ENCODE results near the gene EPO. TPM values are rescaled to one million over a fixed set of nuclear protein-coding genes. Genes with fewer than 3 reads are reported as not detected.

The EPO gene
- total RNA-seq, result not detected

DNA sequence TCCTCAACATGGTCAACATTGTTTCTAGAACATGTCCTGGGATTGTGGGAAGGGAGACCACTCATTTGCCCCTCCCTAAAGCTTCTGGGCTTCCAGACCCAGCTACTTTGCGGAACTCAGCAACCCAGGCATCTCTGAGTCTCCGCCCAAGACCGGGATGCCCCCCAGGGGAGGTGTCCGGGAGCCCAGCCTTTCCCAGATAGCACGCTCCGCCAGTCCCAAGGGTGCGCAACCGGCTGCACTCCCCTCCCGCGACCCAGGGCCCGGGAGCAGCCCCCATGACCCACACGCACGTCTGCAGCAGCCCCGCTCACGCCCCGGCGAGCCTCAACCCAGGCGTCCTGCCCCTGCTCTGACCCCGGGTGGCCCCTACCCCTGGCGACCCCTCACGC lies at the start of gene EPO:
Gene EPO (plus strand): TSS at position 190 of the 392 bp plus-strand sequence. CDS start 513 bp downstream, outside the sequence.
- ATAC-seq, result no peak
- intact Hi-C loops (cut with DNase I), result no loop called here
- no peak for DNase-seq (ENCODE audit: low spot score)

DNA sequence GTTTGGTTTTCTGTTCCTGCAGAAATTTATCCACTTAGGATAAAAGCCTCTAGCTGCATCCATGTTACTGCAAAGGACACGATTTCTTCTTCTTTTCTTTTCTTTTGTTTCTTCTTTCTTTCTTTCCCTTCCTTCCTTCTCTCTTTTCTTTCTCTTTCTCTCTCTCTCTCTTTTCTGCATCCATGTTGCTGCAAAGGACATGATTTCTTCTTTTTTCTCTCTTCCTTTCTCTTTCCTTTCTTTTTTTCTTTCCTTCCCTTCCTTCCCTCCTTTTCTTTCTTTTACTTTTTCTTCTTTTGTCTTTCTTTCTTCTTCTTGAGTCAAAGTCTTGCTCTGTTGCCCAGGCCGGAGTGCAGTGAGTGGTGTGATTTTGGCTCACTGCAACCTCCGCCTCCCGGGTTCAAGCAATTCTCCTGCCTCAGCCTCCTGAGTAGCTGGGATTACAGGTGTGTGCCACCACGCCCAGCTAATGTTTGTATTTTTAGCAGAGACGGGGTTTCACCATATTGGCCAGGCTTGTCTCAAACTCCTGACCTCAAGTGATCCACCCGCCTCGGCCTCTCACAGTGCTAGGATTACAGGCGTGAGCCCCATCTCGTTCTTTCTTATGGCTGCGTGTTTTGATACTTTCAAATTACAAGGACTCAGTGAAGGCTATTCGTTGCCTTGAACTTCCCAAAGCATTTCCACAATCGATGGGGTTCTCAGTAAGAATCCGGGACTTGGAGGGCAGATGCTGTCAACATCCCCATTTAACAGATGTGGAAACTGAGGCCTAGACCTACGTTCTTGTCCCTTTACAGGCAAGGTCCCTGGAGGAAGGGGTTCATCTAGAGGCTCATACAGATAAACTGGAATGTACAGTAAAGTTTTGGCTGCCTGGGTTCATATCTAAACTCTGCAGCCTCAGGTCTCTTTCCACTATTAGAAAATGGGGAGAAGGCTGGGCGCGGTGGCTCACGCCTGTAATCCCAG lies 48.6 kb upstream of the EPO start:
- intact Hi-C loops (cut with DNase I), result loop anchor here (5.0 kb wide), 1 partner anchor 1294 kb away; no protein-coding TSS in a partner anchor
- DNase-seq (ENCODE audit: low spot score) (no peak), ATAC-seq (no peak)

DNA sequence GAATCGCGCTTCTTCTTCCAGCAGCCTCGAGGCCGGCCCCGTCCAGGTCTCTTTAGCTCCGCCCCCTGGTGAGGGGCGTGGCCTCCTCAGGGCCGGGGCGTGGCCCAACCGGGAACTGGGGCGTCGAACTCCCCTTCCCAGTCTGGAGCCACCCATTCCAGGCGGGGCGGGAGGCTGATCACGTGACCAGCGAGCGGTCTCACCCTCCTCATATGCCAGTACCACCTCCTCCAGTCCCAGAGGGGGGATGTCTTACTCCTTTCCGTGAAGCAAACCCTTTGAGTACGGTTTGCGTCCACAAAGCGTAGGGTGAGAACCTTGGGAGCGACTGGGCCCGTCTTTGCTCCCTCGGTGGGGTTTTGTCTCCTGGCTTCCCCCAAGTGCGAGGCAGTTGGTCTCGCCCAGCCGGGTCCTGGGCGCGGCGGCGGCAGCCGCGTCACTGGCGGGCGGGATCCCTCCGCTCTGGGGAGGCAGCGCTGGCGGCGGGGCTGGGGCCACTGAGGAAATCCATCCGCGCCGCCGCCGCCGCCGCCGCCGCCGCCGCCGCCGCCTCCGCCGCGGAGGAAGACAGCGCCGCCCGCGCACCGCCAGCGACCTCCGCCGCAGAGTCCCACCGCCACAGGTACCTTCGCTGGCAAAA lies 46.8 kb upstream of the EPO start, which contains the start of gene GNB2:
Gene GNB2 (plus strand): TSS at position 439 of the 640 bp plus-strand sequence. CDS start 2,526 bp downstream, outside the sequence.
- intact Hi-C loops (cut with DNase I), result loop anchor here (5.0 kb wide), 1 partner anchor 1296 kb away; no protein-coding TSS in a partner anchor
- DNase-seq (ENCODE audit: low spot score) (peak; percentile 100), ATAC-seq (peak; percentile 95)

DNA sequence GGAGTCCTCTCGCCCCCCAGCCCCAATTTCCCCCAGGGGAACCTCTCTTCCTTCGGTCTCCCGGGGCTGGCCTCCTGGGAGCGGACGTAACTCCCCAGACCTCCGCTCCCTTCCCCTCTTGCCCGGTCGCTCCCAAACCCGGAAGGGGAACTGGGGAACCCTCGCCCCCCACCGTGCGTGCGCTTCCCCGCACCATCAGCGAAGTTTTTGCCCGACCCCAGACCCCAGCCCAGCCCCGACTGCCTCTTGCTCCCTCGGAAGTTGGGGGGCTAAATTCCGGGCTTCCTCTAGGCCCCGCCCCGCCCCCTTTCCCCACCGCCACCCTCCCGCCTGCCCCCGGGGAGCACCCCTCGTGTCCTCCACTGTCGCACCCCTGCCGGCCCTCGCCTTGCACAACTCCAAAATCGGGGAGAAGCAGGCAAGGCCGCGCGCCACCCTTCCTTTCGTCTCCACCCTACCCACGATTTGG lies 46.3 kb upstream of the EPO start:
- intact Hi-C loops (cut with DNase I), result loop anchor here (5.0 kb wide), 1 partner anchor 1297 kb away; no protein-coding TSS in a partner anchor
- DNase-seq (ENCODE audit: low spot score) (no peak), ATAC-seq (peak; percentile 2)

DNA sequence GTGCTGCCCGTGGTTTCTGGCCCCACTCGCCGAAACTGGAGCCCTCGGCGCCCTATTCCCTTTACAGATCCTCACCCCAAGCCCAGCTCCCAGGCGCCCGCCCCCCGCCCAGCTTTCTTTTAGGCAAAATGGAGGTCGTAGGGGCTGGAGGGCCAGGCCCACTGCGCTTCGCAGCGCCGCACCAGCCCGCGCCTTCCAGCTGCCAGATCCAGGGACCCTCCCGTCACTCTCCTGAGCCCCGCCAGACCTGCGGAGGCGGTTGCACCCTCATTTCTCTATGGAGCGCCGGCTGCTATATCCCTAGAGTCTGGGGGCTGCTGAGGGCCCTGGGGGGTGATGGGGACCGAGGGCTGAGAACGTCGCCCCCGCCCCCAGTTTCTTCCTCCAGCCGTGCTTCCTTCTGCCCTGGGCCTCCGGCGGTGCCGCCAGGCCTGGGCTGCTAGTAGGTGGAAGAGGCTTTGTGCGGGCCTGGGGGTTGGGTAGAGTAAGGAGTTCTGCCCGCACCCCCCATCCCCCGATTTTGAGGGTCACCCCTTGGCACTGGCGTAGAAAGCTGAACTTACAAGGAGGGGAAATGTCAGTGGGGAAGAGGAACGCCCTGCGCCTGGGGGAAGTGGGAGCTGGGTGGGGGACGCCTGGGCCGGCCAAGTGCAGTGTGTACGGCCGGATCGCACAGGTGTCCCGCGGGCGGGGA lies 45.7 kb upstream of the EPO start:
- DNase-seq (ENCODE audit: low spot score) (no peak), ATAC-seq (no peak)
- intact Hi-C loops (cut with DNase I), result loop anchor here (5.0 kb wide), 1 partner anchor 1297 kb away; no protein-coding TSS in a partner anchor

DNA sequence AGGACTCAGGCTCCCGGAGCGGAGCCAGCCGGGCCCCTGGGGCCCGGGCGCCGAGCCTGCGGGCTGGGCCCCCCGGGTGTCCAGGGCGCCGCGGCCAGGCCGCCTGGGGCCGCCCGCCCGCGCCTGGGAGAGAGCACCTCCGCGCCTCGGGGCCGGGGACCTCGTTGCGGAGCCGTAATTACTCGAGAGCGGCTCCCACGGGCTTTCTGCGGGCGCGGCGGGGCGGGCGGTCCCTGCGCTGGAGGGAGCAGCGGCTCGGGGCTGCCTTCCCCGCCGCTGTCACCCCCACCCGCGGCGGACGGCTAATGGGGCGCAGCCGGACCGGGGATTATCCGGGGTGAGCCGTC lies 45.2 kb upstream of the EPO start:
- ATAC-seq (no peak), DNase-seq (ENCODE audit: low spot score) (no peak)
- intact Hi-C loops (cut with DNase I), result no loop called here

DNA sequence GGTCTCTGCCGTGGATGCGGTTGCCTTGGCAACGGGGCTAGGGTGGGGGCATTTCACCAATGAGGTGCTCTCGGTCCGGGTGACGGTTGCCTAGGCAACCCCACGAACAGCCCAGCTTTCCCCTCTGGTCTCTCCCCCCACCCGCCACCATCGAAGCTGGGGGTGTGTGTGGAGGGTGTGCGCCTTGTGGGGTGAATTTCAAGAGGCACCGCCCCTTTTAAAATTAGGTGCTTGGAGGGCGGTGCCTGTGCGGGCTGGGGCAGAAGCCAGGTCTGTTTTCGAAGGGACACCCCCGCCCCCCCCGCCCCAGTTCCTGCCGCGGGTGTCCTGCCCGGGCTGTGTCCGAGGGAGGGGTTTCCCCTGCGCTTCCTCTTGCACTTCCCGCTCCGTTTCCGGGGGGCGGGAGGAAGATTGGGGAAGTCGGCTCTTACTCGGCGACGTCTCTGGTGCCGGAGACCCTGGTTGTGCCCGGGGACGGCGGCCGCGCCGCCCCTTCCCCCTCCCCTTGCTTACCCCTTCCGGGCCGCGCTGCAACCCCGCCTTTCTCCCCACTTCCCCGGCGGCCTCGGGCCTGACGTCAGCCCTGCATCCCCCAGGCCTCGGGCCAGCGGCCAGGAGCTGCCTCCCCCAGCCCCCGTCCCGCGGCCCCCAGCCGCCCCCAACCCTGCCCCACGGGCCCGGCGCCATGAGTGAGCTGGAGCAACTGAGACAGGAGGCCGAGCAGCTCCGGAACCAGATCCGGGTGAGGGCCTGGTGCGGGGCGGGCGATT lies 44.5 kb upstream of the EPO start:
- intact Hi-C loops (cut with DNase I), result no loop called here
- ATAC-seq (peak; percentile 35), DNase-seq (ENCODE audit: low spot score) (peak; percentile 91)

DNA sequence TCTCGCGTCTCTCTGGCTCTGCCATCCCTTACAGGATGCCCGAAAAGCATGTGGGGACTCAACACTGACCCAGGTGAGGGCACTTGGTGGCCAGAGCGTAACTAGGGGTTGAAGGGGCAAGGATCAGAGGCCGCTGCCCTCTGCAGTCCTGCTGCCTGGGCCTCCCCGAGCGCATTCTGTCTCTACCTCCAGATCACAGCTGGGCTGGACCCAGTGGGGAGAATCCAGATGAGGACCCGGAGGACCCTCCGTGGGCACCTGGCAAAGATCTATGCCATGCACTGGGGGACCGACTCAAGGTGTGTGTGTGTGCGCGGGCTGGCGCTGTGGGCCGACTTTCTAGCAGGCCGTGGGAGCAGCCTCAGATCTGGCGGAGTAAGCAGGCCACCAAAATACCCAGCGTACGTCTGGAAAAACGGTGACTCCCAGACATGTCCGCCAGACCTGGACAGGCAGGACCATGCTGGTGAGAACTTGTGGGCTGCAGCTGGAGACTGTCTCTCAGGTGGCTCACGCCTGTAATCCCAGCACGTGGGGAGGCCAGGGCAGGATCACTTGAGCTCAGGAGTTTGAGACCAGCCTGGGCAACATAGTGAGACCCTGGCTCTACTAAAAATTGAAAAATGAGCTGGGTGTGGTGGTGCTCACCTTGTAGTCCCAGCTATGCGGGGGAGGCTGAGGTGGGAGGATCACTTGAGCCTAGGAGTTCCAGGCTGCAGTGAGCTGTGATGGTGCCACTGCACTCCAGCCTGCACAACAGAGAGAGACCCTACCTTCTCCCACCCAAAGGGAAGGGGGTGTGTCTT lies 43.6 kb upstream of the EPO start:
- intact Hi-C loops (cut with DNase I), result no loop called here
- no peak for ATAC-seq

DNA sequence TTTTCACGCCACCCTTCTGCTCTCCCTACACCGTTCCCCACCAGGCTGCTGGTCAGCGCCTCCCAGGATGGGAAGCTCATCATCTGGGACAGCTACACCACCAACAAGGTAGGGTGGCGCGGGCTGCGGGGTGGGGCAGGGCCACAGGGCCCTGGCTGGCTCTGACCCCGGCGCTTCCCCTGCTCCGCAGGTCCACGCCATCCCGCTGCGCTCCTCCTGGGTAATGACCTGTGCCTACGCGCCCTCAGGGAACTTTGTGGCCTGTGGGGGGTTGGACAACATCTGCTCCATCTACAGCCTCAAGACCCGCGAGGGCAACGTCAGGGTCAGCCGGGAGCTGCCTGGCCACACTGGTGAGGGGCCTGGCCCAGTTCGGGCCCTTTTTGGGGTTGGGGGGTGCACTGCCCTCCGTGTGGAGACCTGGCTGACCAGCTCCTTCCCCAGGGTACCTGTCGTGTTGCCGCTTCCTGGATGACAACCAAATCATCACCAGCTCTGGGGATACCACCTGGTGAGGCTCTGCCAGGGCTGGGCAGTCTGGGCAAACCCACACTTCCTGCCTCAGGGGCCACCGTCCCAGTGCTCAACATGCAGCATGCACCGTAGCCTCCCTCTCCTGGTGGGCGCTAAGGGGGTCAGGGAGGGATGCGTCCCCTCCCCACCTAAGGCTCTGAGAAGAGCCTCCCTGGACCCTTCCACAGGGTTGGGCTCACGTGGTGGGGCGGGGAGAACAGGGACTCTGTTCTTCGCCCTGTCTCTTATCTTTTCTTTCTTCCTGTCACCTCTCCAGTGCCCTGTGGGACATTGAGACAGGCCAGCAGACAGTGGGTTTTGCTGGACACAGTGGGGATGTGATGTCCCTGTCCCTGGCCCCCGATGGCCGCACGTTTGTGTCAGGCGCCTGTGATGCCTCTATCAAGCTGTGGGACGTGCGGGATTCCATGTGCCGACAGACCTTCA lies 42.7 kb upstream of the EPO start:
- no peak for ATAC-seq
- intact Hi-C loops (cut with DNase I), result no loop called here
- DNase-seq (ENCODE audit: low spot score), result no peak

More for the DNA sequence above, 43.6 kb upstream of the EPO start:
- DNase-seq (ENCODE audit: low spot score), result no peak

DNA sequence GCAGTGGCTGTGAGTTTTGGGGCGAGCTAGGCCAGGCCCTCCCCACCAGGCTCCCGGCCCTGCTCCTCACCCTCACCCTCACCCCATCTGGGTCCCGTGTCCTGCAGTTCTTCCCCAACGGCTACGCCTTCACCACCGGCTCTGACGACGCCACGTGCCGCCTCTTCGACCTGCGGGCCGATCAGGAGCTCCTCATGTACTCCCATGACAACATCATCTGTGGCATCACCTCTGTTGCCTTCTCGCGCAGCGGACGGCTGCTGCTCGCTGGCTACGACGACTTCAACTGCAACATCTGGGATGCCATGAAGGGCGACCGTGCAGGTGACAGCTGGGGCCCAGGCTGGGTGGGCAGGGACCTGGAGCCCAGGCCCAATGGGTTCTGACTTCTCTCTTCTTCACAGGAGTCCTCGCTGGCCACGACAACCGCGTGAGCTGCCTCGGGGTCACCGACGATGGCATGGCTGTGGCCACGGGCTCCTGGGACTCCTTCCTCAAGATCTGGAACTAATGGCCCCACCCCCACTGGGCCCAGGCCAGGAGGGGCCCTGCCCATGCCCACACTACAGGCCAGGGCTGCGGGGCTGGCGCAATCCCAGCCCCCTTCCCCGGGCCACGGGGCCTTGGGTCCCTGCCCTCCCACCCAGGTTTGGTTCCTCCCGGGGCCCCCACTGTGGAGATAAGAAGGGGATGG lies 41.8 kb upstream of the EPO start:
- ATAC-seq (no peak), DNase-seq (ENCODE audit: low spot score) (no peak)
- intact Hi-C loops (cut with DNase I), result no loop called here

DNA sequence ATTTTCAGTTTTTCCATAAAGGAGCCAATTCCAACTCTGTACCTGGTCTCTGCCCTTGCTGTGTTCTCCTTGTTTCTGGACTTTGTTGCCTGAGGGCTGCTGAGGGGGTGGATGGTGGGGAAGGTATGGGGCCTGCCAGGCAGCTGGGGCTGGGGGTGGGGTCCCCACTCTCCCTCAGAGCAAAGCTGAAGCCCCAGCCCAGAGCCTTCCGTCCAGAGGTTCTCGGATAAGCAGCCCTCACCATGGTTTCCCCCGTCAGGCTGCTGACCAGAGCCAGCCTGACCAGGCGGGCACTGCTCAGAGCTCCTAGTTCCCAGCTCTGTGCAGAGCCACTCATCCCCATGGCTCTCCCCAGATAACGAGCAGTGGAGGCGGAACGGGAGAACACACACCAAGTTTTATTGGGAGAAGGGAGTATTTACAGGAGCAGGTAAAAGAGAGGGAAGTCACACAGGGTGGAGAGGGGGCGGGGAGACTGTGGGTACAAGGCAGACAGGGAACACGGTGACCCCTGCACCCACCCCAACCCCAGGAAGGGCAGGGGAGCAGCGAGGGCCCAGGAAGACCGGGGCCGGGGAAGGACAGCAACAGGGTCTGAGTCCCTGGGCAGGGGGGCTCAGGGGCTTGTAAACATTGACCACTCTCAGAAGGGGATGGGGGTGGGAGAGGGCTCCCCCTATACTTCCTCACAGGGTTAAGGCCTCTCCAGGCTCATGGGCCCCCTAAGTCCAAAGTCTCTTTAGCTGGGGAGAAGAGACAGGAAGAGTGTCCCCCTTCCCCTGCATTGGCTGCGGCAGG lies 40.9 kb upstream of the EPO start:
- DNase-seq (ENCODE audit: low spot score) (no peak), ATAC-seq (no peak)
- intact Hi-C loops (cut with DNase I), result no loop called here

DNA sequence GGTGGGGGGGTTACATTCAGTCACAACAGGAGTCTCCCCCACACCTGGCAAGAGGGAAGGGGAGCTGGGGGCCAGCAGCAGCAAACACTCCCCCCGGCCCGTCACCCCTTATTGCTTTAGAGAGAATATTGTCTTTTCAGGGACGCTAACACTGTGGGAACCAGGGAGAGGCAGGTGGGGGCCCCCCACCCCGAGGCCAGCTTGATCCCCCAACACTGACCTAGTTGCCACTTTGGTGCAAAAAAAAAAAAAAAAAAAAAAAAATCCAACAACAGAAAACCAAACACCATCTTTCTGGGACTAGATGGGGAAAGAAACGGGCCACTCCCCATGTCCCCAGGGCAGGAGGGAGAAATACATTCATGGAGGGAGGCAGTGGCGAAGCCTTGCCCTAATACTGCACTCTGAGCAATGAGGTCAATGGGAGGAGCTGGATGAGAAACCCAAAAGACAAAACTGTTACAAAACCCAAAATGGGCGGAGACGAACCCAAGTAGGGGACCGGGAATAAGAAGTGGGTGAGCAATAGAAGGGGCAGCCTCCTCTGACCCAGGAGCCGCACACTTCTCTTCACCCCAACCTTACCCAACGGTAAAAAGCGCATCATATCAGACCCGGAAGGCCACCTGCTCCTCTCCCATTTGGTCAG lies 40.2 kb upstream of the EPO start:
- DNase-seq (ENCODE audit: low spot score) (no peak), ATAC-seq (peak; percentile 83)
- intact Hi-C loops (cut with DNase I), result no loop called here

DNA sequence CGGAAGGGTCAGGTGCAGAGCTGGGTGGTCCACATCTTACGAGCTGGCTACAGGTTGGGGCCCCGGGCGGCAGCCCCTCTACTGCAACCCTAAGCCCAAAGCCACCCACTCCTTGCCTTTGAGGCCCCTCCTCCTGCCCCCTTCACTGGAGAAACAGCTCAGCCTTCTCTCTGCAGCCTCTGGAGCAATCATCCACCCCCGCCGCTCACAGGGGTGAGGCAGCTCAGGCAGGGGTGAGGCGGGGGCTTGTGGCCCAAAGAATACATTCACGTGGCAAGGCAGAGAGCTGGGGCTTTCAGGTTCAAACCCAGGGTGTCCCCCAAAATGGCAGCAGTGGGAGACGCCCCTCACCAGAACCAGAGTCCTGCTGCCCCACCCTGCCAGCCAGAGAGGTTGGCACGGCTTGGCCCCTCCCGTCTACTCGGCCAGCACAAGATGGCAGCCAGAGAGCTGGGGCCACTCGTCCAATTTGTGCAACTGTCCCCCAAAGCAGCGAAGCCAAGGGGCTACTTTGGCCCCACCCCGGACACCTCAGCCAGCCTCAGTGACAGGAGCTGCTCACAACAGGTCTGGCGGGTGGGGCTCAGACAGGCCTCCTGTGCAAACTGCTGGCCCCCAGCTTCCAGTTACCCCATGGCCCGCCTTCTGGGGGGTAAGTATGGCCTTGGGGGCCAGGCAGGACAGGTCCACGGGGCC lies 39.5 kb upstream of the EPO start:
- DNase-seq (ENCODE audit: low spot score) (no peak), ATAC-seq (peak; percentile 19)
- intact Hi-C loops (cut with DNase I), result no loop called here

DNA sequence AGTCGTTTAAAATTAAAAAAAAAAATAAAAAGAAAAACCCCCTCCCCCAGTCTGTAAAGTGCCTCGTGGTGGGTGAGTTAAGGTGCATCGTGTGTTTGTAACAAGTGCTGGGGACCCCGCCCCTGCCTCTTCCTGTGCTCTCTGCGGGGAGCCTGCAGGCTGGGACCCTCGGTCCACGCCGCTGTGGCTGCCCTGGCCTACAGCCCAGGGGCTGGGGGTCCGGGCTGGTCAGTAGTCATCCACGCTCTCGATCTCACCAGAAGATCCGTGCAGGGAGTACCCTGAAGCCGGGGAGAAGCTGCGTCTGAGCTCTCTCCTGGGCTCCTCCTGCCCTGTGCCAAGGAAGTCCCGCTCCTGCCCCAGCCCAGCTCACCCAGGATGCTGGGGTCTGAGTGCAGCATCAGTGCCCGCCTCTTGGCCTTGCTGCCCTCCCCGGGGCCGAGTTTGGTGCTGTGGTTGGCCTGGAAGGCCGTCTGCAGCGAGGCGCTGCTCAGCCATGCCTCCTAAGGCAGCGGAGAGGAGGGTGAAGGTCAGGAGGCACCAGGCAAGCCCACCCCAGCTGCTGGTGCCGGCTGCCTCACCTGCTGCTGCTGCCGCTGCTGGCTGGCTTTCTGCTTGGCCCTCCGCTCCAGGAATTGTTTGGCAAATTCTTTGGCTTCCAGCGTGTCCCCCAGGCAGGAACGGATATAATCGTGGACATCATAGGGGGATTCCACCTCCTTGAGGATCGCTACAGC lies 38.6 kb upstream of the EPO start:
- intact Hi-C loops (cut with DNase I), result no loop called here
- ATAC-seq, result no peak
- no peak for DNase-seq (ENCODE audit: low spot score)
